22Rv1 (cell line): ENCODE results near the gene ADAMTSL2.

Experiments used
- CTCF ChIP-seq: fragments of 450-650 bp; IDR thresholded peaks from 2 replicates; pipeline ENCODE4 v1.5.1; 2017; ENCODE audit warnings: mild to moderate bottlenecking
- ZFX ChIP-seq: fragments of 450-650 bp; IDR thresholded peaks from 2 replicates; pipeline ENCODE4 v1.6.1; 2017; ENCODE audit warnings: antibody characterized with exemption, borderline replicate concordance

DNA sequence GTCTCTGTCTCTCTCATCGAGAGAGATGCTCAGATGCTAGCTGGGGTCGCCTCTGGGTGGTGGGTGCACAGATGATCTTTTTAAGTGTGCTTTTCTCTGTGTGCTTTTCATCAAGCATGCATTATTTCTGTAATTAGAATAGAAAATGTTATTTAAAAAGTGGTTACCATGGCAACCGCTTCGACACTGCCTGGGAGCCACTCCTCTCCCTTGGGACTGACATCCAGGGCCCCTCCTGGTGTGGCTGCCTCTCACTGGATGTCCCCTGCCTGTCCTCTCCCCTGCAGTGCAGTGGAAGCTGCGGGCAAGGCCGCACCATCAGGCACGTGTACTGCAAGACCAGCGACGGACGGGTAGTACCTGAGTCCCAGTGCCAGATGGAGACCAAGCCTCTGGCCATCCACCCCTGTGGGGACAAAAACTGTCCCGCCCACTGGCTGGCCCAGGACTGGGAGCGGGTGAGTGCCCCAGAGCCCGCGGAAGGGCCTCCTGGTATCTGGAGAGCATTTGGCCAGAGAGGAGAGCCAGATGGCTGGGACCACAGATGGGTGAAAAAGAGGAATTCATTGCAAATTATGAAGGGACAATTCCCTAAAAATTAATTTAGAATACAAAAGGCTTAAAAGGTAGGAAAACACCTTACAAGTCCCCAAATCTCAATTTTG lies 34.7 kb downstream of the ADAMTSL2 start:
- no peak for TF ChIP-seq CTCF
- no peak for TF ChIP-seq ZFX
